HEK293T (cell line): ENCODE results near the gene FFAR3.

Source experiments
- ARNT ChIP-seq: fragments of 450-650 bp; IDR thresholded peaks from 2 replicates; pipeline ENCODE4 v1.6.1; 2017; ENCODE audit warnings: mild to moderate bottlenecking
- BHLHE40 ChIP-seq: fragments of 450-650 bp; IDR thresholded peaks from 2 replicates; pipeline ENCODE4 v1.6.1; 2016; ENCODE audit warnings: mild to moderate bottlenecking, moderate library complexity, borderline replicate concordance
- CTBP1 ChIP-seq: fragments of 450-650 bp; IDR thresholded peaks from 2 replicates; pipeline ENCODE4 v1.6.1; 2016; ENCODE audit warnings: borderline replicate concordance
- FOXK2 ChIP-seq: fragments of 450-650 bp; IDR thresholded peaks from 2 replicates; pipeline ENCODE4 v1.6.1; 2016; ENCODE audit warnings: mild to moderate bottlenecking
- FOXM1 ChIP-seq: fragments of 450-650 bp; IDR thresholded peaks from 2 replicates; pipeline ENCODE4 v1.6.1; 2017; ENCODE audit warnings: mild to moderate bottlenecking, borderline replicate concordance
- NFRKB ChIP-seq: fragments of 450-650 bp; IDR thresholded peaks from 2 replicates; pipeline ENCODE4 v1.6.1; 2016; ENCODE audit warnings: mild to moderate bottlenecking, moderate library complexity
- SP1 ChIP-seq: fragments of 450-650 bp; IDR thresholded peaks from 2 replicates; pipeline ENCODE4 v1.6.1; 2017
- SUZ12 ChIP-seq: fragments of 450-650 bp; IDR thresholded peaks from 2 replicates; pipeline ENCODE4 v1.6.1; 2016; ENCODE audit warnings: mild to moderate bottlenecking
- ZNF384 ChIP-seq: fragments of 450-650 bp; IDR thresholded peaks from 2 replicates; pipeline ENCODE4 v1.6.1; 2016
- TF ChIP-seq, protein P1 (sequence below): fragments of 450-650 bp; IDR thresholded peaks from 2 replicates; pipeline ENCODE4 v1.6.1; 2016

DNA sequence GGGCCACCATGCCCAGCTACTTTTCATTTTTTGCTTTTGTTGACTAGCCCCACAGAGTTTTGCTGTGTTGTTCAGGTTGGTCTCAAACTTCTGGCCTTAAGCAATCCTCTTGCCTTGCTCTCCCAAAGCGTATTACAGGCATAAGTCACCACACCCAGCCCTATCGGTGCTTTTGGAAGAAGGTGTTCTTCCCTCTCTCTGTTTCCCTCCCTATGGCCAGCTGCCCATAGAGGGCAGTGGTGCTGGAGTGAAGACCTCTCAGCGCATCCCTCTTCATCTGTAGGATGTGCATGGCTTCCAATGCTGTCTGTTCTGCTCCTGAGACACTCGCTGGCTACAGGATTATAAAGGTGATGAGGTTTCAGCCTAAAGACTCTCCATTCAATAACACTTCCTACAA is 30.6 kb upstream of the FFAR3 start:
- TF ChIP-seq, protein P1, sequence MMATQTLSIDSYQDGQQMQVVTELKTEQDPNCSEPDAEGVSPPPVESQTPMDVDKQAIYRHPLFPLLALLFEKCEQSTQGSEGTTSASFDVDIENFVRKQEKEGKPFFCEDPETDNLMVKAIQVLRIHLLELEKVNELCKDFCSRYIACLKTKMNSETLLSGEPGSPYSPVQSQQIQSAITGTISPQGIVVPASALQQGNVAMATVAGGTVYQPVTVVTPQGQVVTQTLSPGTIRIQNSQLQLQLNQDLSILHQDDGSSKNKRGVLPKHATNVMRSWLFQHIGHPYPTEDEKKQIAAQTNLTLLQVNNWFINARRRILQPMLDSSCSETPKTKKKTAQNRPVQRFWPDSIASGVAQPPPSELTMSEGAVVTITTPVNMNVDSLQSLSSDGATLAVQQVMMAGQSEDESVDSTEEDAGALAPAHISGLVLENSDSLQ: no peak
- no peak for TF ChIP-seq SP1
- TF ChIP-seq ZNF384: no peak
- TF ChIP-seq SUZ12: no peak
- TF ChIP-seq FOXK2: no peak
- TF ChIP-seq NFRKB: no peak
- TF ChIP-seq FOXM1: no peak
- no peak for TF ChIP-seq BHLHE40
- TF ChIP-seq ARNT: no peak
- no peak for TF ChIP-seq CTBP1
